ENCODE results near the gene IL5RA.

IL5RA gene

DNA sequence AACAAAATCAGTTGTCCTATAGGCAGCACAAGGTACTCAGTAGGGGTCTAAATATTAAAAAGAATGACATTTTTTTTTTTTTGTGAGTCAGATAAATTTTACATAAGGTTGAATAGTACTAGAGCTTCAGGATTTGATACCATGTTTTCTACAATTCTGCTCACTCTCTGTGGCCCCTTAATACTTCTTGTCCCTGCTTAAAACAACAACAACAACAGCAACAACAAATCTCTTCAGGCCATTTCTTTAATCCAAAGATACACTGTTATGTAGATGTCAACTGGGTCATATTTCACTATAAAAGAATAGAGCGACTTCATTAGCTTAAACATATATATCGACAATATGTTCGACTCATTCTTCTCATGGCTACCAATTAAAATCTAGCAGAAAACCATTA is 3.0 kb downstream of the IL5RA start:
- DNase-seq (ENCODE audit: low spot score): no peak

- no peak for DNase-seq (ENCODE audit: low spot score)
Observed at GRCh38 chr3:3105815-3106214, 4.4 kb downstream of the IL5RA start.

DNA sequence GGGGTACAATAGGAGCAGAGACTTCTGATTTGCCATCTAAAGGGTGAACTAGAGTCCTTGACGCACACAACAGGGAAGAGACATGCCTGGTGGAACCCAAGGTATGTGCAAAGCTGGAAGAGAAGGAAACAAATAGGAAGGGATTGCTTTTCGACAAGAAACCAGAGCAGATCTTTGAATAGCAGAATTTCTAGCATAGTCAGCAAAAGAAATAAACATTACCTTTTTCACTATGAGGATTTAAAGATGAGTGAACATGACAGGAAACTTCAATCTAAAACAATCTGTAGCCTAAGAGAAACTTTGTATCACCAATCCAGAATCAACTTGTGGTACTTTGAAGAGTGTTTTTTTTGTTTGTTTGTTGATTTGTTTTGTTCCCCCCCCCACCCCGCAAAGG is 4.9 kb downstream of the IL5RA start:
- no peak for DNase-seq (ENCODE audit: low spot score)

DNA sequence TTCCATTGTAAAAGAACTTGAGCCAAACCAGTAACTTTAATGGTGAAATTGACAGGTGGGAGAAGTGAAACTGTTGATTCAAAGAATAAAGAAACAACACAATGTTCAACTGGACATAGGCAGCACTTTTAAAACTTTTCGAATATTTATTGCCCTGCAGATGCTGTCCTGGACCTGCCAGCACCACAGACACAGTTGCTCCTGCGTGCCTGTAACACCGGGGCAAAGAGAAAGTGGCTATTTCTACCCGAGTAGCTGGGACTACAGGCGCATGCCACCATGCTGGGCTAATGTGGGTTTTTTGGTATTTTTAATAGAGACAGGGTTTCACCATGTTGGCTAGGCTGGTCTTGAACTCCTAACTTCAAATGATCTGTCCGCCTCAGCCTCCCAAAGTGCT is 7.4 kb downstream of the IL5RA start:
- DNase-seq (ENCODE audit: low spot score): no peak

DNA sequence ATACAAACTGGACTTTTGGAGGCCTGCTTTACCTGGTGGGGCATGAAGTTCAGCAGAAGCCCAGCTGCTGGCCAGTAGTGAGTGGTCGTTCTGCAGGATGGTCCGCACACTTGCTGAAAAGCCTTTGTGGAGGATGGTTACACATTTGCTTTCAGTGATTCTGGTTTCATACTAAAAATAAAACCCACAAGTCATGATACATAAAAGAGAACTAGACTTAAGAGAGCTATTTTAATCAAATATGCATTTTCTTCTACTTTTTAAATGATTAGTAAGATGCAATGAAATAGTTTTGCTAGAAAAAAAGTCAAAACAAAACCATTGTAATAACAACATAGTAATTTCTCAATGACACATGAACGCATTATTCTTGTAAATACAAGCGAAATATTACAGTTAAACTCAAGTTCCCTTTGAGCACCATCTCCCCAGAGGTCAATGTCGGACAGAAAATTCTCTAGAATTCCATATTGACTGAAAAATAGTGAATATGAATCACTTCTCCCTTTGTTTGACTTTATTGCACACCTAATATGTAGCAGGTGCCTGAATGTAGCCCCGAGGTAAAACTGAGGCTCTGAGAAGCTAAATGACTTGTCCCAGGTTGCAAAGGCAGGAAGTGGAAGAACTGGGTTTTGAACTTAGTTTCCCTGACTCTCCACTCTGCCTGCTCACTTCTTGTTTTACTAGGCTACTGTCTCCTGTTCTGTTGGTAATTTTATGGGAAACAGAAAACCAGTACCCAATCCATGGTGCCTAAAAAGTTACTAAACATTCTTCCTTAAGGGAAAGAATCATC is 8.3 kb downstream of the IL5RA start:
- no peak for DNase-seq (ENCODE audit: low spot score)

- DNase-seq (ENCODE audit: low spot score): no peak
Observed at GRCh38 chr3:3097958-3098357, 12.2 kb downstream of the IL5RA start.

GRCh38 chr3:3089017-3089416 is 21.2 kb downstream of the IL5RA start:
- no peak for DNase-seq (ENCODE audit: low spot score)

DNA sequence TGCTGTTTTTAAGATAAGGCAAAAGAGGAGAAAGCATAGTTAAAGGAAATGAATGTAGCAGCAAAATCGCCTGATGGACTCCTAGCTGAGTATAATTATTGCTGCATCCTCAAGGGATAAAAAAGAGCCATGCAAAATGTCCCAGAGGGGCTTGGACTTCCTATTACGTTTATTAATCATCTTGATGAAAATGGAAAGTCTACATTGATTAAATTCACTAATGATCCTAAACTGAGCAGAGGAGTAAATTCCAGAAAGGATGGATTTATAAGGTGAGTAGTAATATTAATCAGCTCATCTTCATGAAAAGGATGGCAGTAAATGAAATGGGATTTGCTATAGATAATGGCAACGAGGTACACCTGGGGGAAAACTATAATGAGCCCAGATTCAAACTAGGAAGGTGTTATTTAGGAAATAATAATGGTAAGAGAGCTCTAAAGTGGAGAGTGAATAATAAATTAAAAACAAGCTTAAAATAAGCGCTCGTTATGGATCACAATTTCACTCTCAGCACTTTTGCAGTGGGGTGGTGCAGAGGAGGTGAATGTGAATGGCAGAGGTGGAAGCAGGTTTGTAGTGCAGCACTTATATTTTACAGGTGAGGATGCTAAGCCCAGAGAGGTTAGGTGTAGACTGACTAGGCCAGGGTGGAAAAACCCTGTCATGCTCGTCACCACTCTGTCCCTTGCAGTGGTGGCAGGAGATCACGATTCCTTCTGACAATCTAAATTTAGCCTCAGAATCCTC is 22.3 kb downstream of the IL5RA start:
- DNase-seq (ENCODE audit: low spot score): no peak

DNA sequence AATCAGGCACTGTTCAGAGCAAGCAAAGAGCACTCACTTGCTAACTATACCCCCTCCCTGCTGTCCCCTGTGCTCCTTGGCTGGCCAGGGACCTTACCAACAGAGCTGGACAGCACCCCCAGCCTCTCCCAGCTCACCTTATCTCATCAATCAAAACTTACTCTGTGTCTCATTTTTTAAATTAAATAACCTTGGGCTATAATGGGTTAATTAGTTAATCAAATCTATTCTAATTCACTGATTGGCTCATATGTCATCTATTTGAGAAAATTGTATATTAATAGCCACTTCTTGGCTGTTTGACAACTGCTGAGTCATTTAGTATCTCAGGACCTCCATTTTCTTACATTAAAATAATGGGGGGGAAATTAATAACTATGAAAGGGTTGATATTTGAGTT is 22.9 kb downstream of the IL5RA start:
- no peak for DNase-seq (ENCODE audit: low spot score)

DNA sequence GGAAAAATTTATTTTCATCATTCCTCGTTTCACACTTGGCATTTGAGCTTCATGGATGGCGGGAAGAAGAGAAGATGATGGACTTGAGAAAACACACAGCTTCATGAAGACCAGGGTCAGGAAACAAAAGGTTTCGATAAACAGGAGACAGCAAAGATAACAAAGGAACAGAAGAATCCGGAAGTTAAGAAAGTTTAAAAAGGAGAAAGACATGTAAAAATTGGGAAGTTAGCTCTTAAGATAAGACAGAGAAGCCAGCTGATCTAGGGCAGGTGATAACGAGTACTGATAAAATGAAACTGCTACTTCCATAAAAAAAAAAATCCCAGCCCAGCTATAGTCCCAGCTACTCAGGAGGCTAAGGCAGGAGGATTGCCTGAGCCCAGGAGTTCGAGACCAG is 23.9 kb downstream of the IL5RA start:
- DNase-seq (ENCODE audit: low spot score): no peak

GRCh38 chr3:3085782-3086181 is 24.4 kb downstream of the IL5RA start:
- DNase-seq (ENCODE audit: low spot score): no peak

- no peak for DNase-seq (ENCODE audit: low spot score)
Observed at GRCh38 chr3:3084890-3085289, 25.3 kb downstream of the IL5RA start.

DNA sequence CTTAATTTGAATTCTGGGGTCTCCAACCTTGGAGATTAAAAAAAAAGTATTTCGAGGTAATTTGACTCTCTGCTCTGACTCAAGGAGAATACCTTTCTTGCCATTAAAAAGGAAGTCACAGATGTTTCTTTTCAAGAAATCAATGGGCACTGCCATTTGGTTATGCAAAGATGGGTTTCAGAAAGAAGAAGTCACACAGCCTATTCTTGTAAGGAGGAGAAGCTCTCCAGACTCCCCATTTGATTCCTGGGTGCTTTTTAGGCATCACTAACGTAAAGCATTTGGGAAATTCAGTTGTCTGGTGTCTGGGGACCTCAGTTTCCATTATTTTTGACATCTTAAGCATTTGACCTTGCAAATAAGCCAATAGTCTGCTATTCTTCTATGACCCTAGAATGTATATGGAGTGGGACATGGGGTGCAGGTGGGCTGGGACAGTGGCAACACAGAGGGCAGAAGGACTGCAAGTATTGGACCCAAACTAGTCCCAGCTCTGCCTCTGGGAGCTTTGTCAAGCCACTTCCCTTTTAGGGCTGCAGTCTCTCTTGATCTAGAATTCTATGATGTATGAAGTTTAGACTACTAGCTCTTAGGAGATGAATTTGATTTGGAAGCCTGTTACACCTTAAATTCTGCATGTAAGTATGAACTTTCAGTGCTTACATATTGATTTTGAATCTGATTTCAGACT is 27.8 kb downstream of the IL5RA start:
- no peak for DNase-seq (ENCODE audit: low spot score)

- DNase-seq (ENCODE audit: low spot score): no peak
Observed at GRCh38 chr3:3081381-3082233, 28.6 kb downstream of the IL5RA start.

DNA sequence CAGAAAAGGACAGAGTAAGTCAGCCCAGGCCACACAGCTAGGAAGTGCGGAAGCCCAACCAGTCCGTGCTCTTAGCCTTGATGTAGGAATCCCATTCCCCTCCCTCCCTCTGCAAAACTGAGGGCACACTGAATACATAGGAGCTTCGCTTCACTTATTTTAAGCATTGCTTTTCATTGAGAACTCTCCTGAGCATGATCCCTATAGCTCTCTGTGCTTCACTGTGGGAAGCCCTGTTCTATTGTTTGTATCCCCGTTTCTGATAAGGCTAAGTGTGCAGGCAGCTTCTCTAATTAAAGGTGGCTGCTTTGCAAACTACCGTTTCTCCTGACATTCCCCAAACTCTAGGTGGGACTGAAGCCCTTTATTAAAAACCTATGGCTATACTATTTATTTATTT is 29.9 kb downstream of the IL5RA start:
- DNase-seq (ENCODE audit: low spot score): no peak

DNA sequence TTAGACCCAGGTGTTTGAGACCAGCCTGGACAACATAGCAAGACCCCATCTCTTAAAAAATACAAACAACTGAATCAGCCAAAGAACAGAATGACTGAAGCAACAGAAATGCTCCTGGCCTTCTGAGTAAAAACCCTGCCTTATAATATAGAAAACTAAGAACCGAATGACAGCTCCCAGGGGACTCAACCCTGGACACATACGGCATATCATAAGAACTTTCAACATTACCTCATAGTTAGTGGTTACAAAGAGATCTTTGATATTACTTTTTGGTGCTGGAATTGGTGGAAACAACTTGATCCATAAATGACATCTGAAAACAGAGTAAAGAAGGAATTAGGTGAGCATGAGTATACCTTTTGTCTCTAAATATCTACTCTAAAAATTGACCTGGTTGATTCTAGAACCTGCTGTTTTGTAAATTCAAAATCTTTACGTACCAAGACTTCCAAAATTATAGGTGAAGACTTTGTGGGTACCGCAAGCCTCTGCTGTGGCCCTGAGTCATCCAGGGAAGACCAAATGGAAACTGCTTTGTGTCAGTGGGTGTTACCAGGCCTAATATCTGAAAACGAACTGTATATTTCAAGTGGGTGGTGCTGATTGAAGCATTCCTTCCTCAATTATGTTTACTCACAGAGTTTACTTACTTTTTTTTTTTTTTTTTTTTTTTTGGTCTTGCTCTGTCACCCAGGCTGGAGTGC is 35.5 kb downstream of the IL5RA start:
- DNase-seq (ENCODE audit: low spot score): no peak

- DNase-seq (ENCODE audit: low spot score): no peak
Observed at GRCh38 chr3:3071136-3071535, 39.0 kb downstream of the IL5RA start.

GRCh38 chr3:3069723-3070122 is 40.5 kb downstream of the IL5RA start:
- DNase-seq (ENCODE audit: low spot score): no peak

DNA sequence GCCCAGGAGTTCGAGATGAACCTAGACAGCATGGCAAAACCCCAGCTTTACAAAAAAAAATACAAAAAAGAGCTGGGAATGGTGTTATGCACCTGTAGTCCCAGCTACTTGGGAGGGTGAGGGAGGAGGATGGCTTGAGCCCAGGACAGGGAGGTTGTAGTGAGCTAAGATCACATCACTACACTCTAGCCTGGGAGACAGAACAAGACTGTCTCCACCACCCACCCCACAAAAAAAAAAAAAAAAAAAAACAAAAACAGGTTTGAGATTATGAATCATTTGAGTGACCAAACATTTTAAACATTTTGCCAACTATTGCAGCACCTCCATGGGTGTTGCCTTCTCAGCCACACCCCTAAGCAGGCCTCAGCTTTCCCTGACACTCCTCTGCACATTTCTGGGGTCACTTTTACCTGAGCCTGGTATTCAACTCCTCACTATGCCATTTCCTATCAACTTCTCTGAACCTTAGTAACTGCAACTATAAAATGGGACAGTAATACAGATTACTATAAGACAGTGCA is 41.8 kb downstream of the IL5RA start:
- DNase-seq (ENCODE audit: low spot score): no peak

GRCh38 chr3:3066910-3067309 is 43.3 kb downstream of the IL5RA start:
- no peak for DNase-seq (ENCODE audit: low spot score)

GRCh38 chr3:3066378-3066777 is 43.8 kb downstream of the IL5RA start:
- no peak for DNase-seq (ENCODE audit: low spot score)
